ENCODE measurements around the gene AVEN. TPM values are rescaled to one million over a fixed set of nuclear protein-coding genes. Genes with fewer than 3 reads are reported as not detected.

Gene AVEN
- total and polyA plus RNA-seq, 2 of the 8 experiments (the other 6 are each of a cell fraction or from before 2014, with no cell fraction given) = 5.5 to 17.0 TPM

DNA sequence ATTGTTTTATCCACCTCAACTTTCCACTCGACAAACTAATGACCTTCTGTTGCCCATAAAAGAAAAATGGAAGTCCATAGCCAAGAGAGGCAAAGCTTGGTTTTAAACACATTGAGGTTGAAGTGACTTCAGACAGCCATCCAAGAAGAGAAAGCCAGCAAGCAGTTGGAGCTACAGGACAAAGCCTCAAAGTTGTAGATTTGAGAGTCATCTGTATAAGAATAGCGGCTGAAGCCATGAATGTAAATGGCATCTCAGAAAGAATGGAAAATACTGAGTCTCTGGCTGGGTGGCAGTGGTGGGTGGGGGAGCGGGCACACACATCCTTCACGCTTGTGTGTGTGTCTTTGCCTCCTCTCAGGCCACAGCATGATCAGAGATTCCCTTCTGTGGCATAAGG lies 194.8 kb downstream of the AVEN start (continued):
- TF ChIP-seq RNF2 (IDR thresholded peaks at IDR 0.05; ENCODE audit: borderline replicate concordance, low read depth, low read length, missing control alignments, poor library complexity, severe bottlenecking) = no peak
- no peak for TF ChIP-seq GABPA (IDR thresholded peaks at IDR 0.05; ENCODE audit: borderline replicate concordance, insufficient read depth, low read length)
- TF ChIP-seq SAP30 (IDR thresholded peaks at IDR 0.05; ENCODE audit: insufficient read depth, insufficient replicate concordance, low read length) = no peak
- TF ChIP-seq, protein P1, sequence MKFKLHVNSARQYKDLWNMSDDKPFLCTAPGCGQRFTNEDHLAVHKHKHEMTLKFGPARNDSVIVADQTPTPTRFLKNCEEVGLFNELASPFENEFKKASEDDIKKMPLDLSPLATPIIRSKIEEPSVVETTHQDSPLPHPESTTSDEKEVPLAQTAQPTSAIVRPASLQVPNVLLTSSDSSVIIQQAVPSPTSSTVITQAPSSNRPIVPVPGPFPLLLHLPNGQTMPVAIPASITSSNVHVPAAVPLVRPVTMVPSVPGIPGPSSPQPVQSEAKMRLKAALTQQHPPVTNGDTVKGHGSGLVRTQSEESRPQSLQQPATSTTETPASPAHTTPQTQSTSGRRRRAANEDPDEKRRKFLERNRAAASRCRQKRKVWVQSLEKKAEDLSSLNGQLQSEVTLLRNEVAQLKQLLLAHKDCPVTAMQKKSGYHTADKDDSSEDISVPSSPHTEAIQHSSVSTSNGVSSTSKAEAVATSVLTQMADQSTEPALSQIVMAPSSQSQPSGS (IDR thresholded peaks at IDR 0.05; ENCODE audit: low read length) = no peak
- TF ChIP-seq TAF1 (IDR thresholded peaks at IDR 0.05; ENCODE audit: low read depth, low read length) = no peak

Measured in H1 (cell line).